PC-9 (cell line): ENCODE results near the gene MAP1S. TPM values are rescaled to one million over a fixed set of nuclear protein-coding genes. Genes with fewer than 3 reads are reported as not detected.
"Not testable (repeated sequence)": the region's sequence is repeated elsewhere in the genome, so short reads cannot be mapped to it uniquely, and the experiment has no call there.

Experiments used
- BruUV-seq: library from RNA; stranded (reverse); fragments of 400-500 nt; replicated peaks from 2 replicates; lab custom pipeline; 2021; lab: Mats Ljungman, UMichigan
- CTCF ChIA-PET: fragments of 300-600 bp; sonication (Branson Sonifier 250); formaldehyde crosslinking; loops from one replicate; lab custom pipeline; 2022; ENCODE audit warnings: antibody characterized with exemption; lab: Charles Lee
- POLR2A ChIA-PET: fragments of 300-600 bp; sonication (Branson Sonifier 250); formaldehyde crosslinking; loops from one replicate; lab custom pipeline; 2022; ENCODE audit warnings: antibody characterized with exemption; ENCODE audit not compliant: unreplicated experiment; lab: Charles Lee
- DNase-seq, 2 experiments: peaks; one replicate each; pipeline versions ENCODE4 v3.0.0 to v3.0.0-alpha.2; 2015 to 2022; ENCODE audit warnings: mixed read lengths in 1 of 2
- H2AFZ ChIP-seq: fragments of 200-600 bp; sonication (generic); 2 replicates; pipeline ENCODE4 v1.8.1; 2017; ENCODE audit warnings: antibody characterized with exemption
- H3F3A ChIP-seq: fragments of 200-600 bp; sonication (generic); 2 replicates; pipeline ENCODE4 v1.8.1; 2017; ENCODE audit warnings: antibody characterized with exemption, mild to moderate bottlenecking, low read depth; ENCODE audit not compliant: insufficient read depth
- H3K27ac ChIP-seq: fragments of 200-600 bp; sonication (generic); 2 replicates; pipeline ENCODE4 v1.6.1; 2016; ENCODE audit warnings: mixed run types
- H3K27me3 ChIP-seq: fragments of 200-600 bp; sonication (generic); 2 replicates; pipeline ENCODE4 v1.6.1; 2016; ENCODE audit warnings: low read depth, mixed run types; ENCODE audit not compliant: insufficient read depth
- H3K36me3 ChIP-seq: fragments of 200-600 bp; sonication (generic); 2 replicates; pipeline ENCODE4 v1.6.1; 2016; ENCODE audit warnings: low read depth, mixed run types
- H3K4me1 ChIP-seq: fragments of 200-600 bp; sonication (generic); replicated peaks from 2 replicates; pipeline ENCODE4 v1.6.1; 2016; ENCODE audit warnings: mixed run types; ENCODE audit not compliant: insufficient read depth
- H3K4me2 ChIP-seq: fragments of 200-600 bp; sonication (generic); 2 replicates; pipeline ENCODE4 v1.6.1; 2017; ENCODE audit warnings: mixed run types
- H3K4me3 ChIP-seq: fragments of 200-600 bp; sonication (generic); 2 replicates; pipeline ENCODE4 v1.6.1; 2016; ENCODE audit warnings: mixed run types
- H3K79me2 ChIP-seq: fragments of 200-600 bp; sonication (generic); 2 replicates; pipeline ENCODE4 v1.6.1; 2017; ENCODE audit warnings: low read depth, mixed run types
- H3K9me2 ChIP-seq: fragments of 200-600 bp; sonication (generic); 2 replicates; pipeline ENCODE4 v1.8.1; 2017; ENCODE audit warnings: mild to moderate bottlenecking; ENCODE audit not compliant: insufficient read depth
- H3K9me3 ChIP-seq: fragments of 200-600 bp; sonication (generic); 2 replicates; pipeline ENCODE4 v1.8.1; 2016; ENCODE audit warnings: low read depth; ENCODE audit not compliant: insufficient read depth
- H4K20me1 ChIP-seq: fragments of 200-600 bp; sonication (generic); 2 replicates; pipeline ENCODE4 v1.8.1; 2017; ENCODE audit not compliant: insufficient read depth
- CTCF ChIP-seq: fragments of 200-600 bp; sonication (generic); conservative IDR thresholded peaks from 2 replicates; pipeline ENCODE4 v1.6.1; 2017; ENCODE audit warnings: mixed run types, antibody characterized with exemption, mild to moderate bottlenecking, moderate library complexity
- EZH2 ChIP-seq: fragments of 200-600 bp; sonication (generic); IDR thresholded peaks from 2 replicates; pipeline ENCODE4 v1.8.0; 2017; ENCODE audit warnings: antibody characterized with exemption, low read depth
- intact Hi-C: fragments of 100-400 bp; cut with micrococcal nuclease; formaldehyde crosslinking; loops from one replicate; pipeline ENCODE4 v1.10.0; 2022; ENCODE audit not compliant: unreplicated experiment
- total RNA-seq: library from RNA; stranded (reverse); gene quantifications from 2 replicates; pipeline ENCODE4 v1.2.3, GENCODE V29; 2021

MAP1S gene
- total RNA-seq, 1 experiment from 2014 or later, result 86.9 TPM

DNA sequence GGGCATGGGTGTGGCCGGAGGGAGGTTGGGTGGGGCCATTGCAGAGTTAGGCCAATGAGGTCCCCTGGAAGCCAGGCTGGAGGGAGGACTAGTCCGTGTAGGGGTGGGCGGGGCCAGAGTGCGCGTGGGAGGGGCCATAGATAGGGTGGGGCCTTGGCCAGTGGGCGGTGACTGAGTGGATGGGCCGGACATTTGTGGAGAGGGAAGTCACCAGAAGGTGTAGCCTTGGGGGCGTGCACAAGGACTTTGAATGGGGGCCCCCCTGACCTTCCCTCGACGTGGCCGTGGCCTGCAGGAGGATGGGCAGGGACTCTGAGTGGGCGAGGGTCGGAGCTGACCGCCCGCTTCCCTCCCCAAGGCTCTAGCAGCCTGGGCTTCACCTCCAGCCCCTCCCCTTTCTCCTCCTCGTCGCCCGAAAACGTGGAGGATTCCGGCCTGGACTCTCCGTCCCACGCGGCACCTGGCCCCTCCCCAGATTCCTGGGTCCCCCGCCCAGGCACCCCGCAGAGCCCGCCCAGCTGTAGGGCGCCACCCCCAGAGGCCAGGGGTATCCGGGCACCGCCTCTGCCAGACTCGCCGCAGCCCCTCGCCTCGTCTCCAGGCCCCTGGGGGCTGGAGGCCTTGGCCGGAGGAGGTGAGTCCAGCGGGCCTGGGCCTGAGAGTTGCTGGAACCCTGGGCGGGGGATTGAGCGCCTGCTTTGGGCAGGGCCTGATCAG is 59.1 kb downstream of the MAP1S start:
- 0 out of 2 replicates have a peak, but pooled peaks cover 3% of the 10 kb centered on the region for H3K36me3 ChIP-seq
- peaks cover 18% of the 10 kb centered on the region for H3F3A ChIP-seq
- POLR2A ChIA-PET, result interaction anchor here (0.6 kb wide), 1 partner anchor 469 kb away, joined by 3 read pairs; no protein-coding TSS in a partner anchor
- peak overlapping the region; percentile 72 for H3K4me3 ChIP-seq
- TF ChIP-seq CTCF, result no peak
- no peak for TF ChIP-seq EZH2
- H2AFZ ChIP-seq, result peak overlapping the region; percentile 75
- no peaks in the 10 kb centered on the region for H3K9me3 ChIP-seq
- CTCF ChIA-PET, result no interaction called here
- H3K4me1 ChIP-seq, result peaks cover 18% of the 10 kb centered on the region
- no peaks in the 10 kb centered on the region for H4K20me1 ChIP-seq
- H3K27ac ChIP-seq, result peak overlapping the region; percentile 43
- no peaks in the 10 kb centered on the region for H3K27me3 ChIP-seq
- peak overlapping the region; percentile 80 for H3K4me2 ChIP-seq
- peak; percentile 82 to 91 for DNase-seq
- H3K79me2 ChIP-seq, result peaks cover 8% of the 10 kb centered on the region; the same call in 1 of the 2 replicates
- H3K9me2 ChIP-seq, result no peaks in the 10 kb centered on the region
- BruUV-seq, result no TSS peak
- intact Hi-C loops, result loop anchor here (1.0 to 5.0 kb wide), 3 partner anchors 18 to 311 kb away; no protein-coding TSS in a partner anchor

- no peaks in the 10 kb centered on the region for H3K27me3 ChIP-seq
- peak overlapping the region; percentile 80 for H3K4me2 ChIP-seq
- H3K4me3 ChIP-seq, result peak overlapping the region; percentile 72
- POLR2A ChIA-PET, result interaction anchor here (0.6 kb wide), 2 partner anchors 11 to 470 kb away, joined by 3 read pairs; no protein-coding TSS in a partner anchor
- peaks cover 10% of the 10 kb centered on the region; the same call in 1 of the 2 replicates for H3K36me3 ChIP-seq
- peak overlapping the region; percentile 43 for H3K27ac ChIP-seq
- H3K79me2 ChIP-seq, result peaks cover 8% of the 10 kb centered on the region; the same call in 1 of the 2 replicates
- intact Hi-C loops, result loop anchor here (1.0 to 5.0 kb wide), 4 partner anchors 11 to 312 kb away; no protein-coding TSS in a partner anchor
- H3K4me1 ChIP-seq, result peaks cover 18% of the 10 kb centered on the region
- peak; percentile 67 to 79 for DNase-seq
- H3K9me3 ChIP-seq, result no peaks in the 10 kb centered on the region
- H3K9me2 ChIP-seq, result no peaks in the 10 kb centered on the region
- peak overlapping the region; percentile 75 for H2AFZ ChIP-seq
- H4K20me1 ChIP-seq, result no peaks in the 10 kb centered on the region
- CTCF ChIA-PET, result interaction anchor here (0.6 kb wide), 1 partner anchor 129 kb away, joined by 3 read pairs; no protein-coding TSS in a partner anchor
- BruUV-seq, result TSS peak; percentile 67
- TF ChIP-seq CTCF, result no peak
- TF ChIP-seq EZH2, result no peak
- H3F3A ChIP-seq, result peaks cover 21% of the 10 kb centered on the region
Observed at GRCh38 chr19:17778968-17779929, 60.0 kb downstream of the MAP1S start.

- POLR2A ChIA-PET, result no interaction called here
Observed at GRCh38 chr19:17780781-17781180, 61.5 kb downstream of the MAP1S start.

DNA sequence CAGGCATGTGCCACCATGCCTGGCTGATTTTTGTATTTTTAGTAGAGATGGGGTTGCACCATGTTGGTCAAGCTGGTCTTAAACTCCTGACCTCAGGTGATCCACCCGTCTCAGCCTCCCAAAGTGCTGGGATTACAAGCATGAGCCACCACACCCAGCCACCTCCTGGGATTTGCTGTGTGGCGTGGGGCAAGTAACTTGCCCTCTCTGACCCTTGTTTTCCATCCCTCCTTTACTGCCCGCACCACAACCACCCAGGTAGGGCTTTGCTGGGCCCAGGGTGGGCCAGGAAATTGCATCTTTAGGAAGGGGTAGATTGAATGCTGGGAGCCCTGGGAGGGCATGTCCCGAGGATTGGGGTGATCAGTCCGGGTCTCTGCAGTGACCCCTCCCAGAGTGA is 64.4 kb downstream of the MAP1S start:
- H3K36me3 ChIP-seq, POLR2A ChIA-PET, H3K27ac ChIP-seq, H3K4me3 ChIP-seq, H2AFZ ChIP-seq, H3K79me2 ChIP-seq, H3K27me3 ChIP-seq, H4K20me1 ChIP-seq, intact Hi-C loops, H3K9me3 ChIP-seq, BruUV-seq, H3K4me1 ChIP-seq, H3K9me2 ChIP-seq, H3K4me2 ChIP-seq: not testable (repeated sequence)
- H3F3A ChIP-seq, result peaks cover 19% of the 10 kb centered on the region
- CTCF ChIA-PET, result interaction anchor here (0.6 to 0.7 kb wide), 2 partner anchors 171 to 299 kb away, joined by 4 to 5 read pairs; no protein-coding TSS in a partner anchor
- DNase-seq, result peak in 1 of 2 experiments; percentile 24

More at GRCh38 chr19:17780781-17781180, 61.5 kb downstream of the MAP1S start:
- Histone ChIP-seq H4K20me1 (no peaks in the 10 kb centered on the region), H3K4me2 (no peak overlapping the region), H3K27me3 (no peaks in the 10 kb centered on the region), H3K27ac (no peak overlapping the region), H3K4me1 (peaks cover 12% of the 10 kb centered on the region), H3F3A (peaks cover 25% of the 10 kb centered on the region), H2AFZ (no peak overlapping the region), H3K79me2 (peaks cover 8% of the 10 kb centered on the region; the same call in 1 of the 2 replicates), H3K9me2 (no peaks in the 10 kb centered on the region), H3K9me3 (no peaks in the 10 kb centered on the region), H3K36me3 (peaks cover 10% of the 10 kb centered on the region; the same call in 1 of the 2 replicates), H3K4me3 (no peak overlapping the region)
- TF ChIP-seq CTCF, result no peak
- TF ChIP-seq EZH2, result no peak
- intact Hi-C loops, result no loop called here
- no peak for DNase-seq
- BruUV-seq, result no TSS peak
- CTCF ChIA-PET, result no interaction called here
